H9 (cell line): ENCODE measurements around the gene RFESD. TPM values are rescaled to one million over a fixed set of nuclear protein-coding genes. Genes with fewer than 3 reads are reported as not detected.

Experiments
- DNase-seq: peaks from one replicate; pipeline ENCODE4 v3.0.0-alpha.2; 2017
- H2AFZ ChIP-seq: one replicate; pipeline ENCODE4 v1.6.1; 2013; ENCODE audit warnings: mild to moderate bottlenecking, low read length, control low read depth, moderate library complexity
- H2AK5ac ChIP-seq: 2 replicates; pipeline ENCODE4 v1.6.1; 2013; ENCODE audit warnings: low read length, control low read depth, mixed read lengths; ENCODE audit not compliant: insufficient read length
- H2BK120ac ChIP-seq: one replicate; pipeline ENCODE4 v1.6.1; 2013; ENCODE audit warnings: low read depth, mild to moderate bottlenecking, low read length, control low read depth, inconsistent platforms; ENCODE audit not compliant: poor library complexity, severe bottlenecking
- H2BK12ac ChIP-seq: 2 replicates; pipeline ENCODE4 v1.6.1; 2013; ENCODE audit warnings: low read length, control low read depth, mixed read lengths, low read depth; ENCODE audit not compliant: insufficient read length
- H2BK15ac ChIP-seq: 2 replicates; pipeline ENCODE4 v1.6.1; 2013; ENCODE audit warnings: low read depth, low read length, control low read depth
- H2BK20ac ChIP-seq: one replicate; pipeline ENCODE4 v1.6.1; 2013; ENCODE audit warnings: low read depth, mild to moderate bottlenecking, low read length, control low read depth, inconsistent platforms; ENCODE audit not compliant: poor library complexity, severe bottlenecking
- H2BK5ac ChIP-seq: 2 replicates; pipeline ENCODE4 v1.6.1; 2013; ENCODE audit warnings: low read length, control low read depth, mixed read lengths; ENCODE audit not compliant: insufficient read length
- H3K14ac ChIP-seq: 2 replicates; pipeline ENCODE4 v1.6.1; 2013; ENCODE audit warnings: low read length, control low read depth; ENCODE audit not compliant: insufficient read depth
- H3K18ac ChIP-seq: 2 replicates; pipeline ENCODE4 v1.6.1; 2013; ENCODE audit warnings: low read depth, mild to moderate bottlenecking, mixed read lengths, low read length, control low read depth; ENCODE audit not compliant: insufficient read length
- H3K23ac ChIP-seq: 2 replicates; pipeline ENCODE4 v1.6.1; 2013; ENCODE audit warnings: low read length, control low read depth, mixed read lengths, low read depth; ENCODE audit not compliant: insufficient read length
- H3K23me2 ChIP-seq: 2 replicates; pipeline ENCODE4 v1.6.1; 2013; ENCODE audit warnings: low read depth, mild to moderate bottlenecking, mixed read lengths, low read length, control low read depth; ENCODE audit not compliant: insufficient read length, poor library complexity, severe bottlenecking
- H3K27ac ChIP-seq: 2 replicates; pipeline ENCODE4 v1.5.1; 2013; ENCODE audit warnings: low read length, control low read depth, mixed read lengths, low read depth; ENCODE audit not compliant: insufficient read length
- H3K27me3 ChIP-seq: 2 replicates; pipeline ENCODE4 v1.6.1; 2013; ENCODE audit warnings: low read length, control low read depth, inconsistent platforms; ENCODE audit not compliant: insufficient read depth
- H3K4ac ChIP-seq: 2 replicates; pipeline ENCODE4 v1.6.1; 2013; ENCODE audit warnings: low read depth, mild to moderate bottlenecking, control low read depth, inconsistent platforms, low read length, moderate library complexity
- H3K4me1 ChIP-seq: 2 replicates; pipeline ENCODE4 v1.6.1; 2013; ENCODE audit warnings: low read length, control low read depth, inconsistent platforms; ENCODE audit not compliant: insufficient read depth
- H3K4me2 ChIP-seq: 2 replicates; pipeline ENCODE4 v1.6.1; 2013; ENCODE audit warnings: low read length, control low read depth, mixed read lengths; ENCODE audit not compliant: insufficient read length, insufficient read depth
- H3K56ac ChIP-seq: 2 replicates; pipeline ENCODE4 v1.6.1; 2013; ENCODE audit warnings: low read depth, mild to moderate bottlenecking, mixed read lengths, low read length, control low read depth; ENCODE audit not compliant: insufficient read length
- H3K79me1 ChIP-seq: 2 replicates; pipeline ENCODE4 v1.6.1; 2013; ENCODE audit warnings: low read depth, mild to moderate bottlenecking, moderate library complexity, low read length, control low read depth, inconsistent platforms; ENCODE audit not compliant: insufficient read depth, poor library complexity, severe bottlenecking
- H3K79me2 ChIP-seq: 2 replicates; pipeline ENCODE4 v1.6.1; 2013; ENCODE audit warnings: low read length, control low read depth, inconsistent platforms; ENCODE audit not compliant: insufficient read depth
- H3K9ac ChIP-seq: 2 replicates; pipeline ENCODE4 v1.6.1; 2013; ENCODE audit warnings: low read length, control low read depth, mixed read lengths; ENCODE audit not compliant: insufficient read length; ENCODE audit errors: extremely low read depth
- H3K9me3 ChIP-seq: one replicate; pipeline ENCODE4 v1.6.1; 2013; ENCODE audit warnings: low read depth, low read length, inconsistent platforms; ENCODE audit not compliant: control insufficient read depth
- H3T11ph ChIP-seq: one replicate; pipeline ENCODE4 v1.6.1; 2013; ENCODE audit warnings: mild to moderate bottlenecking, low read length, control low read depth, inconsistent platforms
- H4K20me1 ChIP-seq: one replicate; pipeline ENCODE4 v1.6.1; 2013; ENCODE audit not compliant: control insufficient read depth, insufficient read length, insufficient read depth
- H4K5ac ChIP-seq: 2 replicates; pipeline ENCODE4 v1.6.1; 2013; ENCODE audit warnings: low read depth, mild to moderate bottlenecking, mixed read lengths, low read length, control low read depth; ENCODE audit not compliant: insufficient read length
- H4K8ac ChIP-seq: replicated peaks from 2 replicates; pipeline ENCODE4 v1.6.1; 2013; ENCODE audit warnings: low read length, control low read depth, mixed read lengths, low read depth; ENCODE audit not compliant: insufficient read length
- H4K91ac ChIP-seq: 2 replicates; pipeline ENCODE4 v1.6.1; 2013; ENCODE audit warnings: low read depth, mild to moderate bottlenecking, moderate library complexity, mixed read lengths, low read length, control low read depth; ENCODE audit not compliant: insufficient read length
- H3K27ac Mint-ChIP-seq, 3 experiments: 2 replicates in 2 of 3; 3 replicates in 1 of 3; pipeline ENCODE4 v1.8.0; 2020 to 2021; ENCODE audit warnings: mixed read lengths in 3 of 3, mild to moderate bottlenecking in 1 of 3, moderate library complexity in 1 of 3
- H3K27me3 Mint-ChIP-seq: 2 replicates; pipeline ENCODE4 v1.8.0; 2021; ENCODE audit warnings: low read depth, mild to moderate bottlenecking, moderate library complexity, mixed read lengths
- H3K36me3 Mint-ChIP-seq, 3 experiments: 2 replicates in 2 of 3; 3 replicates in 1 of 3; pipeline ENCODE4 v1.8.0; 2020 to 2021; ENCODE audit warnings: low read depth in 3 of 3, mixed read lengths in 3 of 3; ENCODE audit not compliant: insufficient read depth in 1 of 3
- H3K4me1 Mint-ChIP-seq, 2 experiments: 2 replicates each; pipeline ENCODE4 v1.8.0; 2020; ENCODE audit warnings: mixed read lengths in 2 of 2
- H3K4me3 Mint-ChIP-seq, 2 experiments: 2 replicates in 1 of 2; 3 replicates in 1 of 2; pipeline ENCODE4 v1.8.0; 2020 to 2021; ENCODE audit warnings: mild to moderate bottlenecking in 2 of 2, mixed read lengths in 2 of 2, moderate library complexity in 1 of 2
- H3K9me3 Mint-ChIP-seq, 2 experiments: 2 replicates in 1 of 2; 3 replicates in 1 of 2; pipeline ENCODE4 v1.8.0; 2020; ENCODE audit warnings: mild to moderate bottlenecking in 2 of 2, mixed read lengths in 2 of 2, moderate library complexity in 1 of 2
- CTCF ChIP-seq: fragments of 200-600 bp; sonication (generic); conservative IDR thresholded peaks from 3 replicates; pipeline ENCODE4 v1.8.0; 2021; ENCODE audit warnings: antibody characterized with exemption, mild to moderate bottlenecking
- WGBS: extraction: QIAGEN DNeasy Blood & Tissue Kit; methylation state at CpG from one replicate; pipeline ENCODE4 v1.1.7; 2013; ENCODE audit warnings: missing lambda C conversion rate, low lambda C conversion rate, mixed read lengths; ENCODE audit not compliant: insufficient read length; ENCODE audit errors: extremely low coverage; 5-methylcytosine and 5-hydroxymethylcytosine counted together
- total RNA-seq: library from RNA; stranded (reverse); gene quantifications from 2 replicates; pipeline ENCODE4 v1.2.1, GENCODE V29; 2021

The RFESD gene
- total RNA-seq, 1 experiment from 2014 or later, result 1.7 TPM

- no peak overlapping the region for H3K4me2 ChIP-seq
- H2BK15ac ChIP-seq, result no peak overlapping the region
- H4K20me1 ChIP-seq, result no peaks in the 10 kb centered on the region
- peaks cover 15% of the 10 kb centered on the region for H3K27me3 ChIP-seq
- no peak overlapping the region for H3K56ac ChIP-seq
- H2AFZ ChIP-seq, result no peak overlapping the region
- no peak overlapping the region for H2BK20ac ChIP-seq
- peaks cover 13% of the 10 kb centered on the region for H3K23me2 ChIP-seq
- H4K5ac ChIP-seq, result no peak overlapping the region
- no CpG with 5 or more reads among the region's 2 CpGs for WGBS
- no peak overlapping the region for H3K18ac ChIP-seq
- H3K27me3 Mint-ChIP-seq, result peaks cover 45% of the 10 kb centered on the region
- H3K9me3 ChIP-seq, result peaks cover 18% of the 10 kb centered on the region
- no peaks in the 10 kb centered on the region for H3K4me1 ChIP-seq
- TF ChIP-seq CTCF, result no peak
- H3K9me3 Mint-ChIP-seq, result peaks cover 19 to 24% of the 10 kb centered on the region in 2 experiments
- H2BK12ac ChIP-seq, result no peak overlapping the region
- H3K14ac ChIP-seq, result no peak overlapping the region
- H3K23ac ChIP-seq, result no peak overlapping the region
- peaks cover 12 to 16% of the 10 kb centered on the region in 2 experiments for H3K4me1 Mint-ChIP-seq
- no peak overlapping the region for H2BK5ac ChIP-seq
- no peak overlapping the region for H2AK5ac ChIP-seq
- H3K9ac ChIP-seq, result no peak overlapping the region
- no peak overlapping the region for H3K27ac ChIP-seq
- H3K4ac ChIP-seq, result no peak overlapping the region
- no peaks in the 10 kb centered on the region for H3K79me2 ChIP-seq
- no peaks in the 10 kb centered on the region for H3K79me1 ChIP-seq
- H2BK120ac ChIP-seq, result no peak overlapping the region
- H4K8ac ChIP-seq, result no peak overlapping the region
- no peak overlapping the region for H4K91ac ChIP-seq
- H3T11ph ChIP-seq, result no peak overlapping the region
- H3K4me3 Mint-ChIP-seq, result no peak overlapping the region
- no peak overlapping the region for H3K27ac Mint-ChIP-seq
- DNase-seq, result no peak
- H3K36me3 Mint-ChIP-seq, result peaks cover 14 to 19% (median 16%) of the 10 kb centered on the region in 3 experiments
Measured at GRCh38 chr5:95624368-95624767, 22.2 kb upstream of the RFESD start.
